Astrocyte (in vitro differentiated cells and primary cell): ENCODE measurements around the gene PKD1L1. TPM values are rescaled to one million over a fixed set of nuclear protein-coding genes. Genes with fewer than 3 reads are reported as not detected.

ENCODE experiments used
- DNase-seq: peaks from one replicate; pipeline ENCODE4 v3.0.0-alpha.2; 2010; ENCODE audit warnings: low read depth
- FAIRE-seq: peaks from 2 replicates; lab custom pipeline; 2011; peaks lifted over from hg19 to GRCh38; lab: Jason Lieb, UNC
- H2AFZ ChIP-seq: 2 replicates; pipeline ENCODE4 v1.6.0; 2012; ENCODE audit warnings: low read depth, low read length, inconsistent platforms
- H3K27ac ChIP-seq: 2 replicates; pipeline ENCODE4 v1.5.1; 2011; ENCODE audit warnings: low read depth, low read length, inconsistent platforms
- H3K27me3 ChIP-seq: 2 replicates; pipeline ENCODE4 v1.6.0; 2011; ENCODE audit warnings: low read length, inconsistent platforms; ENCODE audit not compliant: insufficient read depth
- H3K36me3 ChIP-seq: 2 replicates; pipeline ENCODE4 v1.5.1; 2011; ENCODE audit warnings: low read length, inconsistent platforms; ENCODE audit not compliant: insufficient read depth
- H3K4me1 ChIP-seq: 2 replicates; pipeline ENCODE4 v1.5.1; 2011; ENCODE audit warnings: low read length, inconsistent platforms; ENCODE audit not compliant: insufficient read depth
- H3K4me2 ChIP-seq: 2 replicates; pipeline ENCODE4 v1.6.0; 2012; ENCODE audit warnings: low read length, inconsistent platforms
- H3K4me3 ChIP-seq: 2 replicates; pipeline ENCODE4 v1.5.1; 2011; ENCODE audit warnings: low read depth, mild to moderate bottlenecking, low read length, inconsistent platforms; ENCODE audit not compliant: insufficient read depth
- H3K79me2 ChIP-seq: 2 replicates; pipeline ENCODE4 v1.6.0; 2012; ENCODE audit warnings: mild to moderate bottlenecking, low read length, inconsistent platforms; ENCODE audit not compliant: insufficient read depth
- H3K9ac ChIP-seq: 2 replicates; pipeline ENCODE4 v1.6.0; 2012; ENCODE audit warnings: mild to moderate bottlenecking, low read length, inconsistent platforms
- H3K9me3 ChIP-seq: 2 replicates; pipeline ENCODE4 v1.5.1; 2012; ENCODE audit warnings: low read depth, mild to moderate bottlenecking, low read length, inconsistent platforms; ENCODE audit not compliant: insufficient read depth
- H4K20me1 ChIP-seq: 2 replicates; pipeline ENCODE4 v1.6.0; 2012; ENCODE audit warnings: low read length, inconsistent platforms; ENCODE audit not compliant: insufficient read depth
- H3K27ac Mint-ChIP-seq: one replicate; pipeline ENCODE4 v1.8.0; 2021; ENCODE audit warnings: mild to moderate bottlenecking, mixed read lengths; ENCODE audit not compliant: unreplicated experiment
- H3K27me3 Mint-ChIP-seq: one replicate; pipeline ENCODE4 v1.8.0; 2021; ENCODE audit warnings: low read depth, mixed read lengths; ENCODE audit not compliant: unreplicated experiment
- H3K36me3 Mint-ChIP-seq: one replicate; pipeline ENCODE4 v1.8.0; 2021; ENCODE audit warnings: low read depth, mixed read lengths; ENCODE audit not compliant: unreplicated experiment
- H3K4me1 Mint-ChIP-seq: one replicate; pipeline ENCODE4 v1.8.0; 2021; ENCODE audit warnings: low read depth, mixed read lengths; ENCODE audit not compliant: unreplicated experiment
- H3K4me3 Mint-ChIP-seq: one replicate; pipeline ENCODE4 v1.8.0; 2021; ENCODE audit warnings: mild to moderate bottlenecking, moderate library complexity, mixed read lengths; ENCODE audit not compliant: unreplicated experiment
- H3K9me3 Mint-ChIP-seq: one replicate; pipeline ENCODE4 v1.8.0; 2021; ENCODE audit warnings: mild to moderate bottlenecking, mixed read lengths; ENCODE audit not compliant: unreplicated experiment
- CTCF ChIP-seq: IDR thresholded peaks from 2 replicates; pipeline ENCODE4 v1.5.1; 2011; ENCODE audit warnings: low read depth, mild to moderate bottlenecking, inconsistent platforms, low read length, moderate library complexity; ENCODE audit not compliant: insufficient read depth
- EZH2 ChIP-seq: IDR thresholded peaks from 2 replicates; pipeline ENCODE4 v1.6.1; 2012; ENCODE audit warnings: mild to moderate bottlenecking, low read length, inconsistent platforms; ENCODE audit not compliant: insufficient read depth
- total RNA-seq: library from RNA; stranded (reverse); gene quantifications from 2 replicates; pipeline ENCODE4 v1.2.1, GENCODE V29; 2021

Gene PKD1L1
- total RNA-seq, 1 donor from 2014 or later = 0.39 TPM

- no peaks in the 10 kb centered on the region for H3K9me3 ChIP-seq
- H3K4me3 Mint-ChIP-seq = no peak overlapping the region
- no peaks in the 10 kb centered on the region for H3K27me3 Mint-ChIP-seq
- H3K4me3 ChIP-seq = peak overlapping the region; percentile 7
- H3K4me1 ChIP-seq = peaks cover 13% of the 10 kb centered on the region
- H3K27me3 ChIP-seq = no peaks in the 10 kb centered on the region
- peak overlapping the region; percentile 82 for H3K27ac ChIP-seq
- H2AFZ ChIP-seq = no peak overlapping the region
- peak overlapping the region; percentile 64 for H3K9ac ChIP-seq
- H3K36me3 Mint-ChIP-seq = peaks cover 8% of the 10 kb centered on the region
- no peak for TF ChIP-seq EZH2
- TF ChIP-seq CTCF = no peak
- H3K9me3 Mint-ChIP-seq = no peaks in the 10 kb centered on the region
- DNase-seq (no peak), FAIRE-seq (no peak)
- peaks cover 27% of the 10 kb centered on the region for H3K4me1 Mint-ChIP-seq
- H4K20me1 ChIP-seq = no peaks in the 10 kb centered on the region
- H3K4me2 ChIP-seq = peak overlapping the region; percentile 54
- peaks cover 4% of the 10 kb centered on the region for H3K79me2 ChIP-seq
- peak overlapping the region; percentile 86 for H3K27ac Mint-ChIP-seq
- H3K36me3 ChIP-seq = no peaks in the 10 kb centered on the region
These were observed 5.6 kb upstream of the PKD1L1 start for GRCh38 chr7:47953822-47954221.

GRCh38 chr7:47952224-47952623, 4.0 kb upstream of the PKD1L1 start:
- Mint-ChIP-seq H3K9me3 (no peaks in the 10 kb centered on the region), H3K27me3 (no peaks in the 10 kb centered on the region), H3K27ac (no peak overlapping the region), H3K4me3 (no peak overlapping the region), H3K36me3 (peaks cover 1% of the 10 kb centered on the region), H3K4me1 (peaks cover 37% of the 10 kb centered on the region)
- Histone ChIP-seq H3K9me3 (no peaks in the 10 kb centered on the region), H3K79me2 (peaks cover 4% of the 10 kb centered on the region), H3K9ac (no peak overlapping the region), H3K4me1 (peaks cover 13% of the 10 kb centered on the region), H3K27ac (no peak overlapping the region), H3K36me3 (no peaks in the 10 kb centered on the region), H3K4me2 (no peak overlapping the region), H2AFZ (no peak overlapping the region), H3K27me3 (no peaks in the 10 kb centered on the region), H3K4me3 (no peak overlapping the region), H4K20me1 (no peaks in the 10 kb centered on the region)
- no peak for FAIRE-seq
- TF ChIP-seq EZH2 (no peak), CTCF (no peak)
- DNase-seq = no peak

GRCh38 chr7:47951374-47951773, 3.1 kb upstream of the PKD1L1 start:
- Mint-ChIP-seq H3K4me3 (no peak overlapping the region), H3K9me3 (no peaks in the 10 kb centered on the region), H3K36me3 (no peaks in the 10 kb centered on the region), H3K27me3 (no peaks in the 10 kb centered on the region), H3K4me1 (peaks cover 42% of the 10 kb centered on the region), H3K27ac (no peak overlapping the region)
- Histone ChIP-seq H3K9me3 (no peaks in the 10 kb centered on the region), H4K20me1 (no peaks in the 10 kb centered on the region), H3K4me1 (peaks cover 13% of the 10 kb centered on the region), H3K36me3 (no peaks in the 10 kb centered on the region), H3K27me3 (no peaks in the 10 kb centered on the region), H3K79me2 (peaks cover 4% of the 10 kb centered on the region), H3K4me2 (no peak overlapping the region), H3K9ac (no peak overlapping the region), H3K27ac (no peak overlapping the region), H3K4me3 (no peak overlapping the region), H2AFZ (no peak overlapping the region)
- no peak for TF ChIP-seq EZH2
- TF ChIP-seq CTCF = no peak
- no peak for DNase-seq
- no peak for FAIRE-seq
